NCI-H226 (cell line): ENCODE data around the gene CDC14A.
A peak's percentile ranks its signal among the peaks of the same experiment; 100 is the strongest.
"Not testable (repeated sequence)": the region's sequence is repeated elsewhere in the genome, so short reads cannot be mapped to it uniquely, and the experiment has no call there.

Experiments
- DNase-seq: peaks from one replicate; pipeline ENCODE4 v3.0.0-alpha.2; 2015

CDC14A gene

DNA sequence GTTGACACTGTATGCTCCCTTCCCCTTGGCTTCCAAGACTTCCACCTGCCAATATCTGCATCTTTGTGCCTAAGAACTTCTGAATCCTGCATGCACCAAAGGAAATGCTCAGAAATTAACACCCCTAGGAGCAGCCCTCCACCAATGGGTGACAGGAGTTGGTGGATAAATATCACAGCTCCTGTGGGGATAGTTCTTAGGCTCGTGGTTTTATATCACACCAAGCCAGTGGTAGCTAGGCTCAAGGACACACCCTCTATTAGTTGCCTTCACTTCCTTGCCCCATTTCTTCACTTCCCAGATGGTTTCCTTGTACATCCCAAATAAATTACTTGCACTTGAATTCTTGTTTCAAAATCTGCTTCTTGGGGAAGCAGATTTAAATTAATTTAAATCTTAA lies 16.9 kb upstream of the CDC14A start:
- no peak for DNase-seq

DNA sequence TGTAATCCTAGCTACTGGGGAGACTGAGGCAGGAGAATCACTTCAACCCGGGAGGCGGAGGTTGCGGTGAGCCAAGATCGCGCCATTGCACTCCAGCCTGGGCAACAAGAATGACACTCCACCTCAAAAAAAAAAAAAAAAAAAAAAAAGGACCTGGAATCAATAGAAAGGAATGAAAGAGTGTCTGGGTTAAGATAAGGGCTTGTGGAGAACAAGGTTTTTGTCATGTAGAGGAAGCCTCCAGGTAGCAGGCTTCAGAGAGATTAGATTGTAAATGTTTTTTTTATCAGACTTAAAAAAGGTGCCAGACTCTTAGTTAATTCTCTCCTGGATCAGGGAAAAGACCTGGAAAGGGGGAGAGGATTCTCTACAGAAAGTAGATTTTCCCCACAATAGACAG lies 14.4 kb upstream of the CDC14A start:
- not testable (repeated sequence) for DNase-seq

DNA sequence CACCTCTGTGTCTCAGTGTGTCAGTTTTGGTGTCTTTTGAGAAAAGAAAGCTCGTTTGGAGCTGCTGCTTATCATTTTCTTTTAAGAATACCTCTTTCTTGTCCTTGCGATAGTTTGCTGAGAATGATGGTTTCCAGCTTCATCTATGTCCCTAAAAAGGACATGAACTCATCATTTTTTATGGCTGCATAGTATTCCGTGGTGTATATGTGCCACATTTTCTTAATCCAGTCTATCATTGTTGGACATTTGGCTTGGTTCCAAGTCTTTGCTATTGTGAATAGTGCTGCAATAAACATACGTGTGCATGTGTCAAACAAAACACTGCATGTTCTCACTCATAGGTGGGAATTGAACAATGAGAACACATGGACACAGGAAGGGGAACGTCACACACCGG lies 12.6 kb upstream of the CDC14A start:
- not testable (repeated sequence) for DNase-seq

DNA sequence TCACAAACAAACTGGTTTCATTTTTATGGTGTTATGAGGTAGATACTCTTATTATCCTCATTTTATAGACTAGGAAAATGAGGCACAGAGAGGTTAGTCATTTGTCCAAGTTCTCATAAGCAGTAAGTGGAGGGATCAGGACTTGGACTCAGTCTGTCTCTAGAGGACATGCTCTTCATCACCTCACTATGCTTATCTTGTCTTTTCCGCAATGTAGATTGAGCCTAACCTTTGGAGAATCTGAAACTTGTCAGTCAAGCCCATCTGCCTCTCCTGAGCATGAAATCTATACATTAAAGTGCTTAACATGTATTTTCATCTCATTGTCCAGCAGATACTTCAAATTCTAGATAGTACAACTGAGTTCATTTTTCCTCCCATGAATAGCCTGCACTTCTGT lies 11.8 kb upstream of the CDC14A start:
- no peak for DNase-seq

DNA sequence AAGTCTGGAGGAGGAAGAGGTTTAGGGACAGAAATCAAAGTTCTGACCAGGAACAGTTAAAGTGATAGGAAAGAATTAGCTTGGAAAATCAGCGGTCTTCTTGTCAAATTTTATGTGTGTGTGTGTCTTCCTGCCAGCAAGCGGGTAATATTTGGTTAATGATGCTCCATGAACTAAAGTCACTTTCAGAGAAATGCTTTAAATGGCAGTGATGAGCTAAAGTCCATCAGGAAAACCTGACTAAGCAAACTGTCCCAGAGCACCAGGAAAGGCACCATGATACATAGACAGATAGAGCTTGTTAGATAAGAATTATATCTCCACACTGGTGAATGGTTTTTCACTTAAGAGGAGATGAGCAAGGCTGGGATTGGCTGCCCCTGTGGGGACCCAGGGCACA lies 10.0 kb upstream of the CDC14A start:
- no peak for DNase-seq

DNA sequence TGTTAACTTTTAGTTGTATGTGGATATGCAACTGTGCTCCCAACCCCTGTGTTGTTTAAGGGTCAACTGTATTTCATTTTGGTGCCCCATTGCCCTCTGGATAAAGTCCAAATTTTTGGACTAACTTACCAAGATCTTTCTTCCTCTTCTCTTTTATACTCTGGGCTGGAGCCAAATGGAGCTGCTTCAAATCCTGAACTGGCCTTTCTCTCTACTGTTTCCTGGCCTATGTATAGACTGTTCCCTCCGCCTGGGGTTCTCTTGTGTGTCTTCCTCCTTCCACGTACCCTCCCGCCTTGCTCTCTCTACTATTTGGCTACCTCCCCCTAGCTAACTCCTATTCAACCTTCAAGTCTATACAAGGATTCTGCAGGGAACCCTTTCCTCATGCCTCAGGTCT lies 8.4 kb upstream of the CDC14A start:
- no peak for DNase-seq

DNA sequence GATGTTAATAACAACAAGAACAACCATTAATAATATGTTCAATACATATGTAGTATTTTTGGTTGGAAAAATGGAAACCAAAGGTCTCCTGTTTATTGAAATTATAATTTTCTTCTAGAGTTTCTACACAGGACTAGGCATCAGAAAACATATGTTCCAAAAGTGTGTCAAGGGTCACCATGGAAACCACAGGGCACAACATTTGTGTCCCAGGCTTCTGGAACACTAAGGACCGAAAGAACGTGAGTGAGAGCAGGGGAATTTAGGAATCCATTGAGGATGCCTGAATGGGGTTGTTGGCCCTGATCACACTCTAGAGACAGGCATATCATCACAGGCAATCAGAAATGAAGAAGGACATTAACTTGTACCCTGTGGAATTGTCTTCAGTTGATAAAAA lies 7.5 kb upstream of the CDC14A start:
- no peak for DNase-seq

DNA sequence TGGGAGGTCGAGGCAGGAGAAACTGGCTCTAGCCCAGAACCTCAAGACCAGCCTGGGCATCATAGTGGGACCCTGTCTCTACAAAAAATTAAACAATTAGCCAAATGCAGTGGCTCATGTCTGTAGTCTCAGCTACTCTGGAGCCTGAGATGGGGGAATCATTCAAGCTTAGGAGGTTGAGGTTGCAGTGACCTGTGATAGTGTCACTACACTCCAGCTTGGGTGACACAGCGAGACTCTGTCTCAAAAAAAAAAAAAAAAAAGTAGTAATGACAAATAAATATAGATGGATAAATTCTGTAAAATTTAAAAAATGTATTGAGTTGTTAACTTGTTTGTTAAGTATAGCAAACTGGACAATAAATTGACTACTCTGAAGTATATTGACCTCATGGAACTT lies 5.9 kb upstream of the CDC14A start:
- no peak for DNase-seq

DNA sequence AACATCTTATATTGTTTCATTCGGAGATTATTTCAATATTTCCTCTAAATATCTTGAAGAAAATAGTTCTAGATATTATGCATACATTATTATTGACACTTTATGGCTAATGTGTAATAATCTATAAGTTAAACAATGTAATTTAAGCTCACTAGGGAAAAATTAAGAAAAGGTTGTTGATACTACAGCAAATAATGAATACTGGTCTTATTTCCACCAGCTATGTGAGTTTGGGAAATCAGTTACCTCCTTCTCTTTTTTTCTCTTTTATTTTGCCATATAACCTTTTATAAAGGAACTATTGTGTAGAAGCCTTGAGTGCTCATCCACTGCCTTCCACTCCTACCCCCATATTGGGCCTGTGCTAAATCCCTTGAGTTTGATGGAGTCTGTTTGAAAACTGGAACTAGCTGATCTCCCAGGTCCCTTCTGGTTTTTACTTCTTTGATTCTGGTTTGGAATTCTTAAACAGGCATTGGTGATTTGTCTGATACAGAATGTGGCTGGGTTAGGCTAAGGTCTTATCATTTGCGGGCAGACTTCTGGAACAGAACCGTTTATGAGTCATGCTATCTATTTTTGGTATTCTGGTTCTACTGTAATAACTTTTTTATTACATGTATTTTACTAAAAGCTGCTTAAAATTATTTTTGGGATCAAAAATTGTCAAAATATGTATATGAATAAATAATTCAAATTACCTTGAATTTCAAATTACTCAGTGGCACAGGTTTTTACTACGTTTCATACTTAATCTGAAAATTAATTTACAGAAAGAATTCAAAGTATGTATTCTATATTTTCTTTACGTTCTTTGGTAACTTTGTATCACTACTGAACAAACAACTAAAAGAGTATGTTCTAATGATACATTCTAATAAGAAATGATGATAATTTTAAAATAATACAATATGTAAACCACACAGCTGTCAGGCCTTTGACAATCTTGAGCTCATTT lies 5.0 kb upstream of the CDC14A start:
- DNase-seq, result peak; percentile 55

DNA sequence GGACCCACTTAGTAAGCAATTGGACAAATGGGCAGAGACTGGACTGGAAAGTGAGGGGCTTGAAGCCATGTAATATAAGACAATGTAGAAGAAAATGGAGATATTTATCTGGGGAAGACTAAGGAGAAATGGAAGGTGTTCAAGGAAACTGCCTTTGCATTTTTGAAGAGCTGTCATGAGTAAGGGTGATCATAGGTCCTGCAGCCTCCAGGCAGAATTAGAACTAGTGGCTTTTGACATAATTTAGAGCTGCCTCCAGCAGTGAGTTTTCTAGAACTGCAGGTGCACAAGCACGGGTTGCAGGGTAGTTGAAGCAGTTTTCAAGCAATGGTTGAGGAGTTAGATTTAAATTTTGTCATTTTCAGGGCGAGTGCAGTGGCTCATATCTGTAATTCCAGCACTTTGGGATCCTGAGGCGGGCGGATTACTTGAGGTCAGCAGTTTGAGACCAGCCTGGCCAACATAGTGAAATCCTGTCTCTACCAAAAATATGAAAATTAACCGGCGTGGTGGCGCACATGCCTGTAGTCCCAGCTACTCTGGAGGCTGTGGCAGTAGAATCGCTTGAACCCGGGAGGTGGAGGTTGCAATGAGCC lies 3.7 kb upstream of the CDC14A start:
- no peak for DNase-seq

DNA sequence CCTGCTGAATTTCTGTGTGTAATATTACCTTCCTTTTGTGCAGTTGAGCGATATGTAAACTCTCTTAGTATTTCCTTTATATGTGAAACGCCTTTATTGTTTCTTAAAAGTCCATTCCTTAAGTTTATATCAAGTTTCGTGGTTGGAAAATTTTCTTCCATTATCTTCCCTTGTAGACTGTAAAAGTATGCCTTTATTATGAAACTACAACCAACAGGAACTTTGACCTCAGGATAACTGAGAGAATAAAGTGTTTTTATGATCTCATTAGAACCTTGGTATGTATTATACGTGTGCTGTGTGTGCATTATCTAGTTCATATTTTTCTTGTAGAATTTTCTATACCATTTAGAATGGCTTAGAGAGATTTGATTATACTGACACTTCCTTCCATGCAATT lies 3.1 kb upstream of the CDC14A start:
- DNase-seq, result no peak

DNA sequence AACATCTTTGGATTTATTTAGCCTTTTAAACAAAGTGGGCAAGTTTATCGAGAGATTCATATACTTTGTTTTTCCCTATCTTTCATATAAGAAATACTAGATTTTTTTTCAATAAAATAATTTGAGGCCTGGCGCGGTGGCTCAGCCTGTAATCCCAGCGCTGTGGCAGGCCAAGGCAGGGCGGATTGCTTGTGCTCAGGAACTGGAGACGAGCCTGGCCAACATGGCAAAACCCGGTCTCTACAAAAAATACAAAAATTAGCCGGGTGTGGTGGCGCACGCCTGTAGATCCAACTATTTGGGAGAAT lies 1.6 kb upstream of the CDC14A start:
- DNase-seq, result no peak

DNA sequence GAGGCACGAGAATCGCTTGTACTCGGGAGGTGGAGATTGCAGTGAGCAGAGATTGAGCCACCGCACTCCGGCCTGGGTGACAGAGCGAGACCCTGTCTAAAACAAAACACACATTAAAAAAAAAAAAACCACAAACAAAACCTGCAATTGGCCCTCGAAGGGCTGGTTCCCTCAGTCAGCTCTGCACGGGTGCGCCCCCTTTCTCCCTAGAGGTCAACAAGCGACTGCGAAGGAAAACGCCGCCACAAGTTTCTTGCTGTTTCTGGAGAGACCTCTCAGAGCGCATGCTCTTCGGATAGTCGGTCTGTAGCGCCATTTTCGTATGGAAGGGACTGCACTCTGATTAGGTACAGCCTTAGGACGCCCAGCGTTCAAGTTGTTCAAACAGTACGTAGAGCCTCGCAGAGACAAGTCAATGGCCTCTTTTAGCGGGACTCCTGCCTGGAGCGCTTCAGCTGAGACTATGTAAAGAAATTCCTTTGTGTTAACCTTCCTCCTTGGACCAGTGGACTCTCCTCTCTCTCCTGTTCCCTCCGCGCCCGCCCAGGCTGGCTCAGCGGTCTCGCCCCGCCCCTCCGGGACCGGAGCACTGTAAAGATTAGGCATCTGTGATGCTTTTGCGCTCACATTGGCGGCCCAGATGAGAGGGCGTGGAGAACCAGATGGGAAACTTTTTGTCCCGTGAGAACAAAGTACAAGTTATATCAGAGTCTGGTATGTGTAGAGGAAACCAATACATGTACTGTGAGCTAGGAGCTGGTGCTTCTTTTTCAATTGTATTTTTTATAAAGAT lies 1.0 kb upstream of the CDC14A start:
- DNase-seq, result peak; percentile 88

DNA sequence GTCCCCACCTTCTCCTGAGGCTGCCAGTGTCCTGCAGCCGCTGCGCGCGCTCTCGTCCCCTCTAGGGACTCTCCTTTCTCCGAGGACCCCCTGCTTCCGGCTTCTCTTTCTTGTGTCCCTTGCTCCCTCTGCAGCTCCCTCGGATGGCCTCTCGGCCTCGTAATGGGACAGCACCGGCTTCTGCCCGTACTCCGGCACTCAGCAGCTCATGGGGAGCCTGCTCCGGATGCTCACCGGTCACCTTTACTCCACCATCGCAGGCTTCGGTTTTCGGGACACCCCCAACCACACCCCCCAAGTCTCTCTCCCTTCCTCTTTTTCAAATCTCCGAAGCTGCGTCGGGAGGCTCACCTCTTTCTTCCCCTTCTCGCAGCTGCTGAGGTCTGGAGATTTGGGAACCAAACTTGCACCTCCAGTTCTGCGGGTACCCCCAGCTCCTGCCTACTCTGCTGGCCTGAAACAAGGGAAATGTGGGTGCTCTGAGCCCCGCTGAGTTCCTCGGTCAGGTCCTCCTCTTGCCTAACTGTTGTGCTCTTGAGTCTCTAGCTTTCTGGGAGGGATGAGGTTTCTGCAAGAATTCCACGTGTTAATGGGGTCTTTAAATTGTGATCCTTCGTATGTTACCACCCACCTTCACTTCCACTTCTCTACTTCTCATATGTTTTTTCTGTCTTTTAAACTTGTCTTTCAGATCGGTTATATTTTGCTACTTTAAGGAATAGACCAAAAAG lies 930 bp downstream of the CDC14A start:
- no peak for DNase-seq

DNA sequence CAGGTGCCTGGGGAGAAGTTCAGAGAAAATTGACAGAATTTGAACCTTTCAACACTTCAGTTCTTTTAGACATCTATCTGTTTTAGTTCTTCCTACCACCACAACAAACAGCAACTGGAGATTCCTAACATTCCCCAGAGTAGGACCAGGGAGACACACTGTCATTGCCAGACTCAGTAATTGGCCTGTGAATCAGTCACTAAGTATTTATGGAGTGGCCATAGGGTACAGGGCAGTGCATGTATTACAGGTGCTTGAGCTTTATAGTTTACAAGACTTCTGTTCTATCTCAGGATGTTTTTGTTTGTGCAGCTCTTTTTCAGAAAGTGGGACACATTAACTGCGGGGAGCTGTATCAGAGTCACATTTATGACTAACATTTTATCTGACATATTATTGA lies 1.7 kb downstream of the CDC14A start:
- peak; percentile 9 for DNase-seq

DNA sequence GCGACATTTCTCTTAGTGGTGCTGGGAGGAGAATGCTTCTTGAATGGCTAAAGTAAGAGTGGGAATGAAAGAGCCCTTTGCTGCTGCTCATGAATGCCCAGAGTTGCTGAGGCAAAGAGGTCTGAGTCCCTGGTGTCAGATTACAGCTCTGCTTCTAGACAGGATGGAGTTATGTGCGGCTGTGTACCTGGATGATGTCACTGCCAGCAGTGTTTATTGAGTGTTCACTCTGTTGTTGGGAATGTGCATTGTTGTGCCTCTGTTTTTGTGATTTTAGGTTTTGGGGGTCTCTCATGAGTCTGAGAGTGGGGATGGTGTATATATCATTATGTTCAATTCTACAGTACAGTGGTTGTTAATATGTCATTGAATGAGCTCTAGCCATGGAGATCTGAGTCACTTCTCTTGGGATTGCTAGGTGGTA lies 2.7 kb downstream of the CDC14A start:
- peak; percentile 61 for DNase-seq

DNA sequence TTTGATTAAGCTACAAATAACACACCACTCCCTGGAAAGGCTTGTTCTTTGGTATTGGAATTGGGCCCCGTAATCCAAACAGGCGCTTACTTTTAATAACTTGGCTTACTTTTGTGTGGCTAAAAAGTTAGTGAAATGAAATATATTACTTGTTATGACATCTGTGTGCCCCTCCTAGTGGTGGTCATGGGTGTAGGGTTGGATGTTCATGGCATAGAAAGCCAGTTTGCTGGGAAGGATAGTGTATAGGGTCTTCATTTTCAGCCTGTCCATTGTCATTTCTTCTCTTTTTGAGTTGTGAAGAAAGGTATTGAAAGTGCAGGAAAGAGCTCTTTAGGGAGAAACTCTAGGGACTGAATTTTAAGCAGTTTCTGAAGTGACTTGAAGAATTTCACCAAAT lies 5.9 kb downstream of the CDC14A start:
- DNase-seq, result no peak

DNA sequence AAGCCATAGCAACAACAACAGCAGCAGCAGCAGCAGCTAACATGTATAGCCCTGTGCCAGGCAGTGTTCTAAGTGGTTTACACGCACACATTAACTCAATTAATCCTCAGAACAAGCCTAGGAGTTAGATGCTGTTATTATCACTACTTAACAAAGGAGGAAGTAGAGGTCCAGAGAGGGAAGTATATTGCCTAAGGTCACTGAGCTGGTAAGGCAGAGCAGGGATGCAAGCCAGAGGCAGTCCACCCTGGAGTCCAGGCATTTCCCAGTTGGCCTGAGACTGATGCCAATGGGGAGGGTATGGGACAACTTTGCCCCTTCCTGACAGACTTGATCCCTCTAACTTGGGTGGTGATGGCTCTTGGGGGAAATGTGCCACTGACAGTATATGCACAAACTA lies 6.8 kb downstream of the CDC14A start:
- no peak for DNase-seq

DNA sequence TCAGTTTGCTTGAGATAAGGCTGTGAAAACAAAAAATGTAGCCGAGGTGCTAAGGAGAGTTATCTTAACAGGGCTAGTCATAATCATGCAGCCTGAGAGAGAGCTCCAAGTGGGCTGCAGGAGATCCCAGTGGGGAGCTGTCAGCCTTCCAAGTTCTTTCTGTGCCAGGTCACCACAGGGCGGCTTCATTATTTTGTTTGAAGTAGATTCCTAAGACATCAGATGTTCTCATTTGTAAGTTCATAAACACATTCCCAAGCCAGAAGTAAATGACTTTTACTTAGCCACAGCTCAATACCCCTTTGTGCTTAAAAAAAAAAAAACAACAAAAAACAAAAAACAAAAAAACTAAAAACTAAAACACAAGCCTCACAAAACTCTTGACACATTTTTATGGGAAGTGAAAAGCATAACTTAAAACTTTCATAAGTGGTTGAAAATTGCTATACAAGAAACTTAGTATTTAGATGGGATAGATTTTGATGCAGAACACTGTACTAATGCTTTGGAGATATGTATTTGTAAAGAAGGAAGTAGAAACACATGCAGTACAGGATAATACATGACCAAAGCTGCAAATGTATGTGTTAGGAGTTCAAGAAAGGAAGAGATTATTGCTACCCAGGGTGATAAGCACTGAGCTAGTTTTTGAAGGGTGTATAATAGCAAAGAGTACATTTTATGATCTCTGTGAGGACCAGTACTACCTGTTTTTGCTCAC lies 8.6 kb downstream of the CDC14A start:
- DNase-seq, result peak; percentile 76

DNA sequence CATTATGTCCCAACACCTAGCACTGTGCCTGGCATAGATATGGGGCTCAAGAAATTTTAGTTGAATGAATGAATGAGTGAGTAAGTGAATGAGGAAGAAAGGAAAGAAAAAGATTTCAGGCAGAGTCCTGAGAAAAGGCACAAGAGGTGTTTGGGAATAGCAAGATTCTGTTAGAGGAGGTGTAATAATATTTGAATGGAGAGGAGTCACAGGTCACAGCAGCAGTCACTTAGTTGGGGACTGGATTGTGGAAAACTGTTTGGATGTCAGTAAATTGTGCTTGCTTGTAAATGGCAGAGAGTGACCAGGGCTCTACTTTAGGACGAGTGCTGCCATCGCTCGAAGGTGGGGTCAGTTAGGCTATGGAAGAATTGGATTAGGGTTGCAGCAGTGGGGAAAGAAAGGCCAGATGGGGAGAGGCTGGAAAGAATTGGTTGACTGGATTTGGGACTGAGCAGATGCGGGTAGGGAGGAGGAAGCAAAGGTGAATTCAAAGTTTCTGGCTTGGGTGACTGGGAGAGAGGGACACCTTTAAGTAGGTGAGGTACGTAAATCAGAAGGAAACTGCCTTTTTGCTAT lies 9.3 kb downstream of the CDC14A start:
- DNase-seq, result no peak

DNA sequence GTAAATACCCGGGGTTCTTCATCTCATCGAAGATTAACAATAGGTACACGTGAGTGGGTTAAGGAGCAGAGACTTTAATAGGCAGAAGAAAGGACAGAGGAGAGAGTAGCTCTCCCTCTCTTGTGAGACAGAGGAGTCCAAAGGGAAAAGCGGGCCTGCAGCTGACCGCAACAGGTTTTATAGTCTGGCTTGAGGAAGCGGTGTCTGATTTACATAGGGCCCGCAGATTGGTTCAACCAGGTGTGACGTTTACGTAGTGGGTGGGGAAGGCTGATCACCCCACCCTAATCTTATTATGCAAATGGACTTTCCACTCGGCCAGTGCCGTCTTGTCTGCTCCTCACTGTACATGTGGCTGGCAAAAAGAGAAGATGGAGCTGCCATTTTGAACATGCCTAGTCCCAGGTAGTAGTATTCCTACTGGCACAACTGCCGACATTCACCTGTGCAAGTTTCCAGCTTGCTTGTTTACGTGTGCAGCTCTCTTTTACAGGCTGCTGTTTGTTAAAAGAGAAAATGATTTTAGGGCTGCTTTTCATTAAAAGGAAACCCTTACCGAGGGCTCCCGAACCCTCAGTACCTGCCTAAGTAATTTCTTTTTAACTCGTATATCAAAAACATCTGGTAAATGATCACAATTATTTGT lies 10.6 kb downstream of the CDC14A start:
- no peak for DNase-seq

DNA sequence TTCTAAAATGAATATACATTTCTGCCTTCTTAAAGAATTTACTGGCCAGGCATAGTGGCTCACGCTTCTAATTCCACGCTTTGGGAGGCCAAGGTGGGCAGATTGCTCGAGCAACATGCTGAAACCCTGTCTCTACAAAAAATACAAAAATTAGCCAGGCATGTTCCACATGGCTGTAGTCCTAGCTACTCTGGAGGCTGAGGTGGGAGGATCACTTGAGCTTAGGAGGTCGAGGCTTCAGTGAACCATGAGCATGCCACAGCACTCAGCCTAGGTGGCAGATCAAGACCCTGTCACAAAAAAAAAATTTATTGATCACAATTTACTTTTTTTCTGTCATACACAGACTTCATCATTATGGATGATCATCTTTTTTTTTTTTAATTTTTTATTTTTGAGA lies 11.5 kb downstream of the CDC14A start:
- DNase-seq, result no peak
